Measurements from ENCODE around the gene ODF2L.

- no peak for TF ChIP-seq FOXJ3 (CRISPR knock-in tag; IDR thresholded peaks at IDR 0.05; ENCODE audit: borderline replicate concordance)
- TF ChIP-seq ZNF33B (CRISPR knock-in tag; IDR thresholded peaks at IDR 0.05) = no peak
- TF ChIP-seq MYC (CRISPR knock-in tag; IDR thresholded peaks at IDR 0.05; ENCODE audit: borderline replicate concordance) = no peak
- TF ChIP-seq CHD4 (IDR thresholded peaks at IDR 0.05; ENCODE audit: borderline replicate concordance, low read length) = no peak
- TF ChIP-seq, protein P1, sequence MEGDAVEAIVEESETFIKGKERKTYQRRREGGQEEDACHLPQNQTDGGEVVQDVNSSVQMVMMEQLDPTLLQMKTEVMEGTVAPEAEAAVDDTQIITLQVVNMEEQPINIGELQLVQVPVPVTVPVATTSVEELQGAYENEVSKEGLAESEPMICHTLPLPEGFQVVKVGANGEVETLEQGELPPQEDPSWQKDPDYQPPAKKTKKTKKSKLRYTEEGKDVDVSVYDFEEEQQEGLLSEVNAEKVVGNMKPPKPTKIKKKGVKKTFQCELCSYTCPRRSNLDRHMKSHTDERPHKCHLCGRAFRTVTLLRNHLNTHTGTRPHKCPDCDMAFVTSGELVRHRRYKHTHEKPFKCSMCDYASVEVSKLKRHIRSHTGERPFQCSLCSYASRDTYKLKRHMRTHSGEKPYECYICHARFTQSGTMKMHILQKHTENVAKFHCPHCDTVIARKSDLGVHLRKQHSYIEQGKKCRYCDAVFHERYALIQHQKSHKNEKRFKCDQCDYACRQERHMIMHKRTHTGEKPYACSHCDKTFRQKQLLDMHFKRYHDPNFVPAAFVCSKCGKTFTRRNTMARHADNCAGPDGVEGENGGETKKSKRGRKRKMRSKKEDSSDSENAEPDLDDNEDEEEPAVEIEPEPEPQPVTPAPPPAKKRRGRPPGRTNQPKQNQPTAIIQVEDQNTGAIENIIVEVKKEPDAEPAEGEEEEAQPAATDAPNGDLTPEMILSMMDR (CRISPR knock-in tag; IDR thresholded peaks at IDR 0.05) = no peak
- no peak for TF ChIP-seq NBN (conservative IDR thresholded peaks at IDR 0.05)
Observed at GRCh38 chr1:86335916-86336315, 60.2 kb downstream of the ODF2L start.

Measured in HepG2 (cell line).